GM12878 (cell line): ENCODE results near the gene MIA2. TPM values are rescaled to one million over a fixed set of nuclear protein-coding genes. Genes with fewer than 3 reads are reported as not detected.

Experiments used
- ATAC-seq: fragments of 200-7000 bp; cut with Tn5 transposase; 3 replicates; pipeline ENCODE4 v1.9.1; 2020; ENCODE audit warnings: mild to moderate bottlenecking, moderate library complexity
- BruUV-seq: library from RNA; stranded (reverse); fragments of 400-500 nt; replicated peaks from 2 replicates; lab custom pipeline; 2021; lab: Mats Ljungman, UMichigan
- CTCF ChIA-PET: fragments of 300-600 bp; sonication (Branson Sonifier 250); formaldehyde crosslinking; extraction: SDS; loops from one replicate; lab custom pipeline; 2021; ENCODE audit warnings: inconsistent platforms; lab: Yijun Ruan, JAX
- POLR2A ChIA-PET: fragments of 350-600 bp; formaldehyde crosslinking; extraction: SDS; loops from one replicate; lab custom pipeline; 2021; ENCODE audit warnings: inconsistent platforms; lab: Charles Lee
- RAD21 ChIA-PET: fragments of 300-600 bp; sonication (Branson Sonifier 250); formaldehyde crosslinking; loops from one replicate; lab custom pipeline; 2023; ENCODE audit warnings: antibody characterized with exemption; ENCODE audit not compliant: unreplicated experiment; lab: Charles Lee
- SMC1A ChIA-PET: fragments of 300-600 bp; sonication (Branson Sonifier 250); formaldehyde crosslinking; loops from one replicate; lab custom pipeline; 2023; ENCODE audit not compliant: unreplicated experiment, uncharacterized antibody; lab: Charles Lee
- DNase-seq: peaks from one replicate; pipeline ENCODE4 v3.0.0-alpha.2; 2011; ENCODE audit warnings: low read depth, low spot score
- FAIRE-seq: peaks from 3 replicates; lab custom pipeline; 2011; peaks lifted over from hg19 to GRCh38; lab: Jason Lieb, UNC
- H2AFZ ChIP-seq: 2 replicates; pipeline ENCODE4 v1.6.0; 2011; ENCODE audit warnings: low read depth, low read length, control low read depth; ENCODE audit not compliant: control insufficient read depth
- H3K27ac ChIP-seq: 2 replicates; pipeline ENCODE4 v1.5.1; 2011; ENCODE audit warnings: control low read depth; ENCODE audit not compliant: control insufficient read depth, insufficient read depth
- H3K27me3 ChIP-seq, 2 experiments: replicated peaks in 1 of 2; 2 replicates each; pipeline versions ENCODE4 v1.6.0 to v1.6.1; 2011; ENCODE audit warnings: low read length in 1 of 2; ENCODE audit not compliant: control insufficient read depth in 2 of 2, insufficient read depth in 2 of 2
- H3K36me3 ChIP-seq, 2 experiments: 2 replicates each; pipeline ENCODE4 v1.5.1; 2011; ENCODE audit warnings: low read length in 1 of 2; ENCODE audit not compliant: control insufficient read depth in 2 of 2, insufficient read depth in 2 of 2
- H3K4me1 ChIP-seq: 2 replicates; pipeline ENCODE4 v1.6.1; 2011; ENCODE audit warnings: mild to moderate bottlenecking, low read length, moderate library complexity, mixed read lengths; ENCODE audit not compliant: control insufficient read depth, insufficient read depth
- H3K4me2 ChIP-seq: 2 replicates; pipeline ENCODE4 v1.6.0; 2011; ENCODE audit warnings: control low read depth; ENCODE audit not compliant: control insufficient read depth, insufficient read depth
- H3K4me3 ChIP-seq: fragments of 200-600 bp; sonication (generic); 2 replicates; pipeline ENCODE4 v1.5.1; 2016
- H3K79me2 ChIP-seq: 2 replicates; pipeline ENCODE4 v1.6.0; 2011; ENCODE audit warnings: low read length; ENCODE audit not compliant: control insufficient read depth, insufficient read depth
- H3K9ac ChIP-seq: 2 replicates; pipeline ENCODE4 v1.8.0; 2011; ENCODE audit warnings: low read length, control low read depth, mixed read lengths; ENCODE audit not compliant: control insufficient read depth, insufficient read depth
- H3K9me3 ChIP-seq: replicated peaks from 3 replicates; pipeline ENCODE4 v1.5.1; 2011; ENCODE audit warnings: mild to moderate bottlenecking, low read length; ENCODE audit not compliant: control insufficient read depth, insufficient read depth
- H4K20me1 ChIP-seq: 2 replicates; pipeline ENCODE4 v1.6.0; 2011; ENCODE audit not compliant: control insufficient read depth, insufficient read depth
- IKZF2 ChIP-seq, 2 experiments: fragments of 450-650 bp; IDR thresholded peaks; 2 replicates each; pipeline ENCODE4 v1.6.1; 2017; ENCODE audit warnings: mild to moderate bottlenecking in 2 of 2, moderate library complexity in 2 of 2
- MEF2B ChIP-seq: fragments of 450-650 bp; IDR thresholded peaks from 2 replicates; pipeline ENCODE4 v1.6.1; 2018; ENCODE audit warnings: mild to moderate bottlenecking, moderate library complexity; ENCODE audit not compliant: partially characterized antibody, poor library complexity, severe bottlenecking
- PAX5 ChIP-seq: IDR thresholded peaks from 2 replicates; pipeline ENCODE4 v1.6.1; 2011; ENCODE audit warnings: low read depth, low read length, borderline replicate concordance
- RELA ChIP-seq: fragments of 450-650 bp; IDR thresholded peaks from 2 replicates; pipeline ENCODE4 v1.8.0; 2014; ENCODE audit warnings: borderline replicate concordance; ENCODE audit not compliant: partially characterized antibody
- SIX5 ChIP-seq: IDR thresholded peaks from 2 replicates; pipeline ENCODE4 v1.6.1; 2011; ENCODE audit warnings: mild to moderate bottlenecking, low read depth, low read length, moderate library complexity; ENCODE audit not compliant: severe bottlenecking
- ZNF592 ChIP-seq: fragments of 450-650 bp; IDR thresholded peaks from 2 replicates; pipeline ENCODE4 v1.6.1; 2017; ENCODE audit warnings: mild to moderate bottlenecking, moderate library complexity
- ZNF687 ChIP-seq: fragments of 450-650 bp; IDR thresholded peaks from 2 replicates; pipeline ENCODE4 v1.6.1; 2017; ENCODE audit warnings: mild to moderate bottlenecking, moderate library complexity
- WGBS: methylation state at CpG from one replicate; pipeline ENCODE4 v1.1.6; 2016; ENCODE audit warnings: low lambda C conversion rate; ENCODE audit not compliant: insufficient replicate concordance, insufficient coverage; ENCODE audit errors: missing lambda C conversion rate; 5-methylcytosine and 5-hydroxymethylcytosine counted together
- in situ Hi-C: fragments of 300-500 bp; cut with MboI; formaldehyde crosslinking; loops from 9 replicates; pipeline ENCODE4 v1.14.3; 2018; ENCODE audit warnings: mixed read lengths
- intact Hi-C: fragments of 100-400 bp; cut with micrococcal nuclease; formaldehyde crosslinking; loops from one replicate; pipeline ENCODE4 v1.14.2; 2022; ENCODE audit not compliant: unreplicated experiment
- polyA plus RNA-seq, 11 experiments: library from polyadenylated mRNA; depleted of rRNA in 4 of 11; unstranded in 6 of 11; stranded (reverse) in 5 of 11; fragments of >200 nt; fragmentation: Nextera tagmentation in 4 of 11; fragmentation: Illumina TruSeq in 1 of 11; extraction: Ambion mirVana in 4 of 11; extraction: Trizol in 1 of 11; gene quantifications; 1 replicate in 1 of 11; 2 replicates in 10 of 11; pipeline versions ENCODE4 v1.2.1 to v1.2.3, GENCODE V29; 2011 to 2016; ENCODE audit warnings: inconsistent platforms in 2 of 11, missing spikeins in 2 of 11, low read depth in 1 of 11
- total RNA-seq, 4 experiments: library from RNA; depleted of rRNA in 3 of 4; stranded (reverse); fragments of >200 nt in 3 of 4; fragmentation: Illumina TruSeq in 1 of 4; extraction: Trizol in 1 of 4; gene quantifications; 2 replicates each; pipeline versions ENCODE4 v1.2.1 to v1.2.3, GENCODE V29; 2013 to 2021

The MIA2 gene
- total and polyA plus RNA-seq, 10 of the 15 experiments (the other 5 are each of a cell fraction or from before 2014, with no cell fraction given), result 6.3 to 36.8 (median 17.1) TPM

GRCh38 chr14:39265806-39266524 is 32.2 kb downstream of the MIA2 start (continued):
- peak; percentile 89 for TF ChIP-seq MEF2B
- TF ChIP-seq RELA, result no peak
- TF ChIP-seq PAX5, result no peak
- TF ChIP-seq ZNF592, result no peak
- 0 out of 4 replicates have a peak, but pooled peaks of 1 of the 2 experiments have one; percentile 63 for TF ChIP-seq IKZF2 (IDR thresholded peaks at IDR 0.05)

GRCh38 chr14:39266525-39266870 is 32.8 kb downstream of the MIA2 start:
- in situ Hi-C loops, result no loop called here
- peak overlapping the region; percentile 92 for H3K4me3 ChIP-seq
- peak overlapping the region; percentile 85 for H3K9ac ChIP-seq
- H3K4me2 ChIP-seq, result peak overlapping the region; percentile 95
- no peaks in the 10 kb centered on the region; the same call in 2 of the 3 replicates for H3K9me3 ChIP-seq
- no peaks in the 10 kb centered on the region for H4K20me1 ChIP-seq
- peak overlapping the region; percentile 96 for H2AFZ ChIP-seq
- peaks cover 9% of the 10 kb centered on the region for H3K4me1 ChIP-seq
- FAIRE-seq (no peak), DNase-seq (no peak), ATAC-seq (peak; percentile 60)
- BruUV-seq, result TSS peak; percentile 91
- no peaks in the 10 kb centered on the region for H3K27me3 ChIP-seq
- RAD21 ChIA-PET, result interaction anchor here (0.8 to 3.4 kb wide), 9 partner anchors 8 to 203 kb away, joined by 3 to 16 read pairs (median 5); partner anchors contain the start of genes FBXO33 and TRAPPC6B
- intact Hi-C loops, result loop anchor here (2.0 to 10.0 kb wide), 3 partner anchors 92 to 166 kb away; partner anchors contain the start of genes FBXO33, GEMIN2 and PNN
- SMC1A ChIA-PET, result interaction anchor here (0.7 to 3.2 kb wide), 12 partner anchors 9 to 205 kb away, joined by 3 to 20 read pairs (median 4); partner anchors contain the start of gene TRAPPC6B
- peaks cover 33% of the 10 kb centered on the region for H3K79me2 ChIP-seq
- under 1% methylated on average over 31 of the region's 31 CpGs for WGBS
- CTCF ChIA-PET, result interaction anchor here (0.7 to 1.2 kb wide), 3 partner anchors 35 to 203 kb away, joined by 4 to 8 read pairs (median 4); no protein-coding TSS in a partner anchor
- no peaks in the 10 kb centered on the region for H3K36me3 ChIP-seq
- peak overlapping the region; percentile 93 for H3K27ac ChIP-seq
- POLR2A ChIA-PET, result interaction anchor here (0.6 to 2.2 kb wide), 10 partner anchors 9 to 182 kb away, joined by 3 to 7 read pairs (median 4); partner anchors contain the start of genes FBXO33 and PNN
- no peak for TF ChIP-seq SIX5
- TF ChIP-seq ZNF687, result peak; percentile 88
- peak; percentile 66; the same call in 1 of the 2 replicates for TF ChIP-seq PAX5
